GM12801 (cell line): Measurements from ENCODE around the gene DDX54.

ENCODE experiments used
- TF ChIP-seq, protein P1 (sequence below): IDR thresholded peaks from one replicate; pipeline ENCODE4 v1.5.1; 2011; ENCODE audit warnings: control low read depth; ENCODE audit not compliant: insufficient read length; ENCODE audit errors: extremely low read depth

DDX54 gene

GRCh38 chr12:113137861-113138783 is 47.2 kb downstream of the DDX54 start:
- TF ChIP-seq, protein P1, sequence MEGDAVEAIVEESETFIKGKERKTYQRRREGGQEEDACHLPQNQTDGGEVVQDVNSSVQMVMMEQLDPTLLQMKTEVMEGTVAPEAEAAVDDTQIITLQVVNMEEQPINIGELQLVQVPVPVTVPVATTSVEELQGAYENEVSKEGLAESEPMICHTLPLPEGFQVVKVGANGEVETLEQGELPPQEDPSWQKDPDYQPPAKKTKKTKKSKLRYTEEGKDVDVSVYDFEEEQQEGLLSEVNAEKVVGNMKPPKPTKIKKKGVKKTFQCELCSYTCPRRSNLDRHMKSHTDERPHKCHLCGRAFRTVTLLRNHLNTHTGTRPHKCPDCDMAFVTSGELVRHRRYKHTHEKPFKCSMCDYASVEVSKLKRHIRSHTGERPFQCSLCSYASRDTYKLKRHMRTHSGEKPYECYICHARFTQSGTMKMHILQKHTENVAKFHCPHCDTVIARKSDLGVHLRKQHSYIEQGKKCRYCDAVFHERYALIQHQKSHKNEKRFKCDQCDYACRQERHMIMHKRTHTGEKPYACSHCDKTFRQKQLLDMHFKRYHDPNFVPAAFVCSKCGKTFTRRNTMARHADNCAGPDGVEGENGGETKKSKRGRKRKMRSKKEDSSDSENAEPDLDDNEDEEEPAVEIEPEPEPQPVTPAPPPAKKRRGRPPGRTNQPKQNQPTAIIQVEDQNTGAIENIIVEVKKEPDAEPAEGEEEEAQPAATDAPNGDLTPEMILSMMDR, result no peak

DNA sequence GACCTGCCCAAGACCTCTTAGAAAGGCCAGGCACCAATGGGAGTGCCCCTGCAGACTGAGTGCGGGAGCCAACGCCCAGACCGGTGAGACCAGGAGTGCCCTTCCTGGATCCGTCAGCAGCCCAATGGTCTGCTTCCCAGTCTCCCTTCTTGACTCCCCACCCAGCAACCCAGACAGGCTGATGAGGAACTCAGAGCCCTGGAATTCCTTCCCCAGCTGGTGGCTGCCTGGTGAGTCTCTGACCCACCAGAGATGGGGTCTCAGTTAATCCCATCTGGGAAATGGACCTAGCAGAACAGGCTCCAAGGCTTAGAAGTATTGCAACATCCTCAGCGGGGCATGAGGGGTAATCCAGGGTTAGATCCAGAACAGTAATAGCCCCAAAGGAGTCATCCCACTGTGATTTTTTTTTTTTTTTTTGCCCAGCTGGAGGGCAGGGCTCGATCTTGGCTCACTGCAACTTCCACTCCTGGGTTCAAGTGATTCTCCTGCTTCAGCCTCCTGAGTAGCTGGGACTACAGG is 48.2 kb downstream of the DDX54 start:
- TF ChIP-seq, protein P1, result no peak

GRCh38 chr12:113136128-113136989 is 48.9 kb downstream of the DDX54 start:
- TF ChIP-seq, protein P1, result no peak

GRCh38 chr12:113135178-113136127 is 49.8 kb downstream of the DDX54 start, which contains the start of gene RASAL1:
Gene RASAL1, minus strand, starts transcription at chr12:113135761. Its CDS starts 299 bp downstream, at chr12:113135462.
- TF ChIP-seq, protein P1, result no peak

- TF ChIP-seq, protein P1, result no peak
These were observed 50.7 kb downstream of the DDX54 start for GRCh38 chr12:113134521-113134951.

DNA sequence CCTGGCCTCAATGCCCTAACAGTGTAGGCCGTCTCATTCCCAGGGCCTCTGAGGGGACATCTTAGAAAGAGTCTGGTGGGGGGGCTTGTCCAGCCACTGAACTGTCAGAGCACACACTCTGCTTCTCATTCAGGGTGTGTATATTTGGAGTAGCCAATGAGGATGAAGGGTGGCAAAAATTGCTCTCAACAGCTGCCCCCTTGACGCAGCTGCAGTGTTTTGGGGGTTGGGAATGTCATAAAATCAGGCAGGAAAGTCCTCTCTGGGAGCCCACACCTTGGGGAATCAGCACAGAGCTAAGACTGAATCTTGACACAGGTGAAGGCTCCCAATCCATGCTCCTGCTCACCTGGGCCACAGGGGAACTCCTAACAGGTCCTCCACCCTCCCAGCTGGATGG is 51.2 kb downstream of the DDX54 start:
- TF ChIP-seq, protein P1, result no peak
